Stimulated activated CD4-positive, alpha-beta T cell treated with anti-CD3 and anti-CD28 coated beads, Interleukin-1b, Interleukin-23, amount 100 ng/mL, for 48 hours (primary cell): ENCODE data around the gene THOP1.

Source experiments
- DNase-seq: peaks from one replicate; pipeline ENCODE4 v3.0.0-alpha.2; 2020

The THOP1 gene

DNA sequence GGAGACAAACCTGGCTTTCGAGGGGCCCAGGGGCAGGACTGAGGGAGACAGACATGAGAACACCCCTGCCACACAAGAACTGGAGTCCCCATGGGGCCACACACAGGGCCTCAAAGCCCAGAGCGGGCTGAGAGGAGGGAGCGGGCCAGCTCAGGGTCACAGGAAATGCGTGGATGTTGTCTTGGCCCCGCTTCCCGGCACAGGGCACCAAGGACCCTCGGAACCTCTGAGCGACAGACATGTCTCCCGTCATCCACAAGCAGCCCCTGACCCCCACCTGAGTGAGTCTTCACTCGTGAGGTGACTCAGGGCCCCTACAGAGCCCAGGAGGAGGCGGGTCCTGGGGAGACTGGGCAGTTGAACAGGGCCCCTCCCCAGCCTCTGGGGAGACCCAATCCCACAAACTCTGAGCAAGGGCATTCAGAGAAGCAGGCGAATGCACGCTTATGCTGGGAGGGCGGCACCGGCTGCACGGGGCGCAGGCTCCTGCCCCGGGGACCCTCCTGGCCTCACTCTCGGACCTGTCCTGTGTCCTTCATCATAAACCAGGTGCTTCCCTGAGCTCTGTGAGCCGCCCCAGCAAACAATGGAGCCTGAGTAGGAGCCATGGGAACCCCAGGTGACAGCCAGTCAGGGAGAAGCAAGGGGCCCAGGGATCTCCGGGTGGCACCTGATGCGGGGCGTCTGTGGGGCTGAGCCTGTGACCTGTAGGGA, 22.4 kb upstream of the THOP1 start:
- no peak for DNase-seq

DNA sequence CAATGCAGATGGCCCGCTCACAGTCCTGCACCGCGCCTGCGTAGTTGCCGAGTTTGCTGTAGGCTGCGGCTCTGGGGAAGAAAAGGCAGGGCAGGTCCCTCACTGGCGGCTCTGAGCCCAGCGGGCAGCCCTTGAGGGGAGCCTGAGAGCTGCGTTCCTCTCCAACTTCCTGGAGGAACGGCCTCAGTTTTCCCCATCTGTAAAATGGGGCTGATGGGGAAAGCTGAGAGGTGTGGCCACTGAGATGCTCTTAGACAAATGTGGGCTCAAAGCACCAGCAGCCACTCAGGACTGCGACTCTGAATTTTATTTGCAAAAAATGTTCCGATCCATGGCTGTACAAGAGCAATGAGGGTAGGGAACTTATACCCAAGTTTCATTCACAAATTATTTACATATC, 21.6 kb upstream of the THOP1 start:
- DNase-seq: no peak

DNA sequence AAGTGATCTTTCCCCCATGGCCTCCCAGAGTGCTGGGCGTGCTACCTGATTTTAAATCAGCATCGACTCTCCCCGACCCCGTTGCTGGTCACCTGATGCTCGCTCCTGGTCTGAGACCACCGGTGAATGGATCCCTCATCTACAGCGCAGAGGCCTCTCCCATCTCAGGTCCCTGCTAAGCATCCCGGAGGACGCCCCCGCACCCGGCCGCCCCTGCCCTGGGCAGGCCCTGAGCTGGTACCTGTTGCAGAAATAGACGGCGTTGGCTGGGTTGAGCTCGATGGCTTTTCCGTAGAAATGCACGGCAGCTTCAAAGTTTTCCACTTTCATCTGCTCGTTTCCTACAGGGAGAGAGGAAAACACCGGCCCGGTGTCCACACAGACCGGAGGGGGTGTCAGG, 20.4 kb upstream of the THOP1 start:
- DNase-seq: no peak

DNA sequence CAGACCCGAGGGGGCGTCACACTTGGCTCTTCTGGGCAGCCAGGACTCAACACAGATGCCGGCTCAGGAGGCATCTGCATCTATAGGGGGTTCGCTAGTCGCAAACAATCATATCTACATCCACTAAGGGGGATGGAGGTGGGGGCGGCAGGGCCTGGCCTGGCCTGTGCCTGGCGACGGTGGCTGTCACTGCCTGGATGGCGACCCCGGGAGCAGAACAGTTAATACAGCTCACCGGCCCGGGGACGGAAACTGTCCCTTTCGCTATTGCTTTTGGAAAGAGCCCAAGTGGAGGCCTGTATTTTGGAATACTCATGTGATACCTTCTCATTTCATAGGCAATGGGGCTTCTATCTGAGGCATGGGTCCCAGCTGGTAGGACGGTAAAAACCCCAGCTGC, 19.9 kb upstream of the THOP1 start:
- DNase-seq: no peak

DNA sequence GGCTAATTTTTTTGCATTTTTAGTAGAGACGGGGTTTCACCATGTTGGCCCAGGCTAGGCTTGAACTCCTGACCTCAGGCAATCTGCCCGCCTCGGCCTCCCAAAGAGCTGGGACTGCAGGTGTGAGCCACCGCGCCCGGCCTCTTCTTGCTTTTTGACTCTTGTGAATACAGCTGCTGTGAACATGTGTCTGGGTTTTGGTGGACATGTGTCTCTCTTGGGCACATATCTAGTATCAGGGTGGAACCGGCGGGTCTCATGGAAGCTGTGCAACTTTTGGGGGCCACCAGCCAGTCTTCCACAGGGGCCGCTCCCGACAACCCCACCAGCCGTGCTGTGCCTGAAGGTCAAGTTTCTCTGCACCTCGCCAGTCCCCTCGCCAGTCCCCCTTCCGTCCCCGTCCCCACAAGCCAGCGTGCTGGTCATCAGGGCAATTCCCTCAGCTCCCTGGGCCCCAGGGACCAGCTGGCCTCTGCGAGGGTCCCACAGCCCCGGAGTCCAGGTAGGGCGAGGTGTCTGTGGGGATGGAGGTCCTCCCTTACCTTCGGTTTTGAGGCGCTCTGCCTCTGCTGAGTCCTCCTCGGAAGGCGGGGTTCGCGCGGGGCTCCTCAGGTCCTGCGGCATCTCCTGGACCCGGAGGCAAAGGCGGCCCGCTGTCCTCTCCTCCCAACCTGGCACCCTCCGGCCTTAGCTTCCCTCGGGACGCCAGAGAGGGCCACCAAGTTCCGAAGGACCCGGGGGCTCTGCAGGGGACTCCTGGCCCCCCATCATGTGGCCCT, 18.5 kb upstream of the THOP1 start:
- DNase-seq: no peak

DNA sequence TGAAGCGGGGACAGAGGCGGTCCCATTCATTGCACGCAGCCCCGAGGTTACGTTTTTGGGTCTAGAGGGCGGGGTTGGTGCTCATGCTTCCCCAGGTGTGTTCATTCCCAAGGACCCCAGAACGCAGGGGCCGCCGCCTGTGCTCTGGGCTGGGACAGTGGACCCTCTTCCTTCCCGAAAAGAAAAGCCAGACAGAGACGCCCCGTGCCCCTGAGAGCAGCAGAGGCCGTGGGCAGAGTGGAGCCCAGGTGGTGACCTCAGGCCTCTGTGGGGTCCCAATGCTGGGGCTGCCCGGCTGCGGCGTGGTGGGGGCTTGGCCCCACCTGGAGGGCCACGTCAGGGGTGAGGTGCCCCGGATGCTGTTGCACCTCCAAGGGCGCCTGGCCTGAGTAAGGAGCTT, 17.6 kb upstream of the THOP1 start:
- no peak for DNase-seq

DNA sequence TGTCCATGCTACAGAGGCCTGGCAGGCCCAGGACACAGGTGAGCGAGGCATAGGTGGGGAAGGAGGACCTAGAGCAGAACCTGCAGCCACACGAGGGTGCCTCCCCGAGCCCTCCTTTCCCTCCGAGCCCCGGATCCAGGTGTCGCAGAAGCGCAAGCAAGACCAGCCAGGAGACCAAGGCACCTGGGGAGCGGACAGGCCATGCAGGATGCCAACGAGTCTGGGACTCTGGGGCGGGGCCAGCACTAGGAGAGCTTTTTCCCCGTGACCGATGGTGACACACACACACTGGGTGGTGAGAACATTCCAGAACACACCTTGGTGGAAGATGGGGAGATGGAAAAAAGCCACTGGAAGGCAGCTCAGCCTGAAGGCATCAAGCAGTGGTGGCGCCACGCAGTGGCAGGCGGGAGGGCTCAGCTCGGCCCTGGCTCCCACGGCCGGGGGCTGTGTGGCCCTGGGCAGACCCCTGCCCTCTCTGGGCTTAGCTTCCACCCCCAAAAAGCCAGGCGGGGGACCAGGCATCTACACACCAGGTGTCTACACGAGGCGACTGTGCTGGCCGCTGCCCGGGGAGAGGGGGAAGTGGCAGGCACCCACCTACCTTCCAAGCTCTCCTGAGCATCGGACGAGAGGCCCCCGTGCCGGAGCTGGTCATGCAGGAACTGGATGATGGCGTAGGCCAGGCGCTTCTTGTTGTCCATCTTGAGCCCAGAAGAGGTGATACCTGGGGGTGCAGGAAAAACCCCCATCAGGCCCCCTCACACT, 16.8 kb upstream of the THOP1 start:
- no peak for DNase-seq

DNA sequence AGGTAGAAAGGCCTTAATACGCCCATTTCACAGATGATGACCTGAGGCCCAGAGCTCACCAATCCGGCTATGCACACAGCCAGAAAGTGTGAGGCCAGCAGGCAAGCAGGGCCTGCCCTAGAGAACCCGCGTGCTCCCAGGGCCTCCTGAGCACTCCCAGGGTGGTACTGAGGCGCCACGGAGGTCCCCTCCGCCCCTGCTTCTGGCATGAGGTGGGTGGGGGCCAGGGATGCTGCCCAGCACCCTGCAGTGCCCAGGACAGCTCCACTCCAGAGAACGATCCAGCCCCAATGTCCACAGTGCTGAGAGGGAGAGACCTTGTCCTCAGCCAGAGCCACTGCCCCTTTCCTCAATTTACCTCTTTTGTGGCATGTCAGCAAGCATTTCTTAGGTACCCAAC, 16.1 kb upstream of the THOP1 start:
- DNase-seq: no peak

DNA sequence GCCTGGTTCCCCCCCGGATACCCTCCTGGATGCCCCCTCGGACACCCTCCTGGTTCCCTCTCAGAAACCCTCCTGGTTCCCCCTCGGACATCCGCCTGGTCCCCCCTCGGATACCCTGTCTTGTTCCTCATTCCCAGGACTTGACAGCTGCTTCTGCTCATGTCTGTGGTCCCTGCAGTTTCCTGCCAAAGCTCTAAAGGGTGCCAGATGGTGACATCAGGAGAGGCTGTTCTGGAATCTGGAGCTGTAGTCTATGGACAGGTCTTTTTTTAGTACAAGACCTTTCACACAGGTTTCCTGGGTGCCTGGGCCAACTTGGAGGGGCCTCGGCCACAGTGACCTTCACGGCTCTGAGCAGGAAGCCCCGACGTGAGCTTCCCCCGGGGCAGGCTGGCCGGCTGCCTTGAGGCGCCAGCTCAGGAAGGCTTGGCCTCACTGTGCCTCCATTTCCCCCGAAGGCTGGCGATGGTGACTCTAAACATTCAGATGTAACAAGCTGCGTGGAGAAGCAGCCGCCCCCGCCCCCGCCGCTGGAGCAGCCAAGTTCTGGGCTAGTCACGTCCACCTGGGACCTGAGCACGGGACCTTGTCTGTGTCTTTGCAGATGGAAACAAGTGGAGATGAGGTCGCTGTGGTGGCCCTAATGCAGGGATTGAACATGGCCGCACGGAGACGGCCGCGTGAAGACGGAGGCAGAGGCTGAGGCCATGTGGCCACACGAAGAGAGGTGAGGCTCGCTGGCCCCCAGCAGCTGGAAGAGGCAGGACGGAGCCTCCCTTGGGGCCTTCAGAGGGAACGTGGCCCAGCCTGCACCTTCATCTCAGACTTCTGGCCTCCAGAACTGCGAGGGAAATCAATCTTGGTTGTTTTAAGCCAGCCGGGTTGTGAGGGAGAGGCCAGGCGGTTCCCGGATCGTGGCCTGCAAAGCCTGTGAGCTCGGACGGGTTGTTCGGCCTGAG, 15.0 kb upstream of the THOP1 start:
- DNase-seq: no peak

DNA sequence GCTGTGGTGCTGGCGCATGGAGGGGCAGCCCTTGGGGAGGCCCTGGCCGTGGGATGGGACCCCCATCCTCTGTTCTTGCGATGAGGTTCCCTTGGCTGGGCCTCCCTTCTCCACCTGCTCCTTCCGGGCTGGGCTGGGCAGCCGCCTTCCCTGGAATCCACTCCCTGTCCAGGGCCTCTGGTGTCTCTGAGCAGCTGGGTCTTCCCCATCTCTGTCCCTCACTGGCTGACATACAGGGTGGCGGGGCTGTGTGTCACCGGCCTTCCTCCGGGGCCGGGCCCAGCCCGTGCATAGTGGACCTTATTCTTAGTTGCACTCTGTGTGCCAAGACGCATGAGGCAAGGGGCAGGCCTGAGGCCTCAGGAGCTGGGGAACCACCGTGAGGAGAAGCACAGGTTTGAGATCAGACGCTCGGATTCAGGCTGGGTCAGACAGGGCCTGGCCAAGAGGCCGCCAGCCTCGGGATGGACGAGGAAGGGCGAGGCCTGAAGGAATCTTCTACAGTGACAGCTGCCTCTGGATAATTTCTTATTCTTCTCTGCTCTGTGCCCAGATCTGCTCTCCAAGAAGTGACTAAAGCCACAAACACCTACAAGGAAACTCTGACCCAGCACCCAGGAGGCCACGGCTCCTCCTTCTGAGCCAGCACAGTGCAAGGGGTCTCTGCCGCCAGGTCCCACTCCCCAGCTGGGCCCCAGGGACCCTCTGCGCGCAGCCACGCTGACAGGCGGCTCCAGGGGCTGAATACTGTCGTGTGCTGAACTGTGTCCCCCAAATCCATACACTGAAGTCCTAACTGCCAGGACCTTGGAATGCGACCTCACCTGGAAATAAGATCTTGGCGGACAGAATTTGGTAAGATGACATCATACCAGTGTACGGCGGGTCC, 13.3 kb upstream of the THOP1 start:
- no peak for DNase-seq

DNA sequence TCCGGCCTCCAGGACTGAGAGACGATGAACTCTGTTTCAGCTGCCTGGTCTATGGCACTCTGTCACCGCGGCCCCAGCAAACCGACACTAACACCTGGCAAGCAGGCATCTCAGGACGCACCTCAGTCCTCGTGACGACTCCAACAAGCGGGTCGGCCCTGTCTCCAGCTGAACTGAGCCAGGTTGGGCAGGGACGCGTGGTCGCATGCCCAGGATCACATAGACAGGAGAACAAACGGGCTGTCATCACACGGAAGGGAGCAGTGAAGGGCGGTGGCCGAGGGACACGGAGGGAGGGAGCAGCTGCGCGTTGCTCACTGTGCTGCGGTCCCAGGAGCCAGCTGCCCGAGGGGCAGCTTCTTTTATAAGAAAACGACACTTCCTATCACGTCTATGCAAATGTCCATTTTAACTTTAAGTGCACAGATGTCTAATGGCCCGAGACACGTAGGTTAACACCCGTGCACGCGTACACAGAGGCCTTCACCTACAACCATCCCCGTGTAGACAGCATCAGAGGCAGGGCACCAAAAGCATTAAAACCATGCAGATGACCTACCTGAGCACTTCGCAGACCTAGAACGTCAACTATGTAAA, 11.1 kb upstream of the THOP1 start:
- no peak for DNase-seq

DNA sequence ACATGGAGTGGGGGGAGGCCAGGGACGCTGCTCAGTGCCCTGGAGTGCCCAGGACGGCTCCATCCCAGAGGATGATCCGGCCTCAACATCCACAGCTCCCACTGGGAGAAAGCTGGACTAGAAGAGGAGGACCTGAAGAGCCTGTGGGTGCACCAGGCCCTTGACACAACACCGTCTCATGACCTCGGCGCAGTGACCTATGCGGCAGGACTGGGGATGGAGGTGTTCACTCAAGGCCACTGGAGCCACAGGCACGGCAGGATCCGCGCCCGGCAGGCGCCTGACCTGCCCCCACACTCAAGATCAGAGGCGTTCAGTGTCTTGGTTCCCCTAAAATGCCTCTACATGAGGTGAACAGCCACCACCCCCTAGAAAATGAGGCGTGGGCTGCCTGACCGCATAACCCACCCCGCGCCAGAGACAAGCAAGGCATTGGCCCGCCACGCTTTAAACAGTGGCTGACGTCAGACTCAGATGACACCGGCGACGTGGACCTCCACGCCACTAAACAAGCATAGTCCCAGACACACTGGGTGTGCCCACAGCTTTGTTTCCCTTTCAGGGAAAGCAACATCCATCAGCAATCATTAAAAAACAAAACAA, 10.2 kb upstream of the THOP1 start:
- no peak for DNase-seq

DNA sequence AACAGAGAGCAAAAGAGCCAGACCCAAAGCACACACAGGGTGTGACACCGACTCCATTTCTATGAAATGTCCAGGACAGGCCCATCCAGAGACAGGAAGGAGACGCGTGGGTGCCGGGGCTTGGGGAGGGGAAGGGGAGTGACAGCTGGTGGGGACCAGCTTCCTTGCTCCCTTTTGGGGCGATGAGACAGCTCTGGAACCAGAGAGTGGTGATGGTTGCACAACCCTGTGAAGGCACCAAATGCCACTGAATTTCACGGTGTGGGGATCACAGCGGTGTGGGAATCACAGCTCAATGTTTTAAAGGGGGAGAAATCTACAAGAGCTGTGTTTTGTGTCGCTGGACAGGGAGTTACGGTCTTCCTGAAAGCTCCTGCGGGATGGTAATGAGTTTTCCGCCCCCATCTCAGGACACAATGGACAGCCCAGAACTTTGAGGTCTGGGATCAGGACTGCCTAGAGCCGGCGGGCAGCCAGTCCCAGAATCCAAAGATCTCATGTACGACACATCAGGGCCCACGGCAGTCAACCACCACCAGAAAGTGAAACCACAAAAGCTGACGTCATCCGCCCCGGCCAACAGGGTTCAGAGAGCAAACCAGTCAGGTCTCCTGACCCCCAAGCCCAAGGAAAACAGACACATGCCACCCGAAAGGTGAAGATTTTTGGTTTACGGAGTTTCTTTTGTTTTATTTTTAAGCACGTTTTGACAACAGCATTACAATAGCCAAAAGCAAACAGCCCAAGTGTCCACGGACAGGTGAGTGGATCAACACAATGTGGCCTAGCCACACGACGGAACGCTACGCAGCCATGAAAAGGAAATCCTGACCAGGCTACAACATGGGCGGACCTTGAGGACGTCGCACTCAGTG, 9.5 kb upstream of the THOP1 start:
- DNase-seq: peak; percentile 79

DNA sequence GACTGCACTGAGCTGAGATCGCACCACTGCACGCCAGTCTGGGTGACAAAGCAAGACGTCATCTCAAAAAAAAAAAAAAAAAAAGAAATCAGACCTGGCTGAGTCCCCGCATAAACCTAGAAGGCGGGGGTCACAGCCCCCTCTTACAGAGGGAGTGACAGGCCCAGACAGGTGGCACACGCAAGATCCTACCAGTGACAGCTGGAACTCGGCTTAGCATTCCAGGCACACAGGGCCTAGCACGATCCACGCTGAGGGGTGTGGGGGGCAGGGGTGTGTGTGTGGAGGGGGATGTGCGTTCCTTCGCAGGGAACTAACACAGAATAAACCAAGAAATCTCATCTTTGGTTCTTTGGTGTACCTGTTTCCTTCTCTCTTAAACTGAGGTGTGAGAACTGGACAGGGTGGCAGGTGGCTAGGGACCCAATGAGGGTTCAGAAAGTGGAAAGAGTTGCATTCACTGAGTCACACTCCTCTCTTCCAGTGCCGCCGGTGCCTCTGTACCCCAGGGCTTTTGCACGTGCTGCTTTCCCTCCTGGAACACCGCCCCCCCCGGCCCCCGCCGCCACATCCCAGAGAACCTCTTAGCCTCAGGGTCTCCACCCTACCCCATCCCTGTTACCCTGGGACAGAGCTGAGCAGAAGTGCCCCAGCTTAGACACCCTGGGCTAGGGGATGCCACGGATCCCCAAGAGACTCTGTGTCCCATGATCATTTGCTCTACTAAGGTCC, 7.2 kb upstream of the THOP1 start:
- DNase-seq: no peak

DNA sequence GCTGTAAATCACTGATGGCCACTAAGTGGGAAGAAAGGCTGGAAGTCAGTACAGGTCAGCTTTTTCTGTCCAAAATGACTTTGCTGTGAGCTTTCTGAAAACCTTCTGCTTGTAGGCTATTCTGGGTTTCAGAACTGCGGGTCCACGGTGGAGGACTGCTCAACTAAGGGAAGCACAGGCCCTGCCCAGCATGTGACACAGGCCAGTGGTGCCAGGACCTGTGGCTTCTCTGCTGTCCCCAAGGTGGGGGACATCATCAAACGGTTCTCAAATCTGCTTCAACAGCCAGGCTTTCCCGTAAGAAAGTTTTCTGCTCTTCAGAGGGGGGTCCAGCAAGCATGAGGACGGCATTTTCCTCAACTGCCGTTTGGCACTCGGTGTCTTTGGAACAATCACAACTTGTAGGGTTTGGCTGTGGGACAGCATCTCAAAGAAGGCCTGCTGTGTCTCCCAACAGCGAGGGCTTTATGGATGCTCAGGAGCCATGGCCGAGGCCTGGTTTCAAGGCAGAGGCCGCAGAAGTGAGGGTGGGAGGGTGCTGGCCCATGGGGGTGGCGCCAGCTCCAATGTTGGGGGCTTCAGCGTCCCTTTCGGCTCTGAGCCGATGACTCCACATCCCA, 6.1 kb upstream of the THOP1 start:
- DNase-seq: no peak

DNA sequence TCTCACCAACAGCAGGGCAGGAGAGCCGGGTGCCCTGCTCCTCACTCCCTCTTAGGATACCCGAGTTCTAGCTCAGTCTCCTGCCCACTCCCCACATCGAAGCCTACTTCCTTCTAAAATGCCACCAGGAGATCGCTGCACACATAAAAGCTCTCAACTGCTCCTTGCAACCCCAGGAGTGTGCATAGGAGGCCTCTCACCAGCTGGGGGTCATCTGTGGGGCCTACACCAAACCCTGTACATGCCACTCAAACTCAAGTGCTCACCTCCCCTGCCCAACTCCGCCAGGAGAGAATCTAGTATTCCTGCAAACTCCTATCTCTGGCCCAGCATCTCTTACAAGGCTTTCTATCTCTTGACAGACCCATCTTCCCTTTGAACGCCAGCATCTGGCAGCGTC, 5.0 kb upstream of the THOP1 start:
- no peak for DNase-seq

DNA sequence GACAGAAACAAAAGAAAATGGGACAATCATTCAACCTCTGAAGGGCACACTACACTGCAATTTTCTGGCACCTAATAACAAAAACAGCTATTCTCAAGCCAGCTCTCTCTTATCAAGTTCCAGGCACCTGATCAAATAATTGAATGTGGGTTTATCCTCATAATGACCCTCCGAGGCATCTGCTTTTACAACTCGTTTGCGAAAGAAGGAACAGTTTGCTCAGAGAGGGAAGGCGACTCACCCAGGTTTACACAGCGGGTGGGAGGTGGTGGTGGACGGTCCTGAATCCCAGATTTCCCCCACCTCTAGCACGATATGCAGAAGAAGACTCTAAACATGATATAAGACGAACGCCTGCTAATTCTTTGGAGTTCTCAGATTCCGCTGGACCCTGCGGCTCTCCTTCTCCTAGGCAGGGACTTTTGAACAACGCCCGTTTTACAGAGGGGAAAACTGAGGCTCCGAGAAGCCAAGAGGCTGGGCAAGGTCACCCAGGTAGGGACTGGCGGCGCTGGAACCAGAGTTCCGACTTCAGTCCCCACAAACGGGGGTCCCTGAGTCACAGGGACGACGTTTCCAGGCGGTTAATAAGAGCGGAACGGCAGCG, 2.9 kb upstream of the THOP1 start:
- DNase-seq: no peak
